GM23338 (cell line): Measurements from ENCODE around the gene ADSL. TPM values are rescaled to one million over a fixed set of nuclear protein-coding genes. Genes with fewer than 3 reads are reported as not detected.

ENCODE experiments used
- ATAC-seq: fragments of 200-7000 bp; cut with Tn5 transposase; 3 replicates; pipeline ENCODE4 v1.9.1; 2020
- DNase-seq: peaks from one replicate; pipeline ENCODE4 v3.0.0-alpha.2; 2015; ENCODE audit warnings: low spot score
- H2AFZ ChIP-seq: fragments of 200-600 bp; sonication (generic); 2 replicates; pipeline ENCODE4 v1.8.0; 2016; ENCODE audit warnings: antibody characterized with exemption, mild to moderate bottlenecking, moderate library complexity
- H3F3A ChIP-seq: fragments of 200-600 bp; sonication (generic); replicated peaks from 2 replicates; pipeline ENCODE4 v1.8.0; 2017; ENCODE audit warnings: antibody characterized with exemption, mixed run types, low read depth
- H3K27ac ChIP-seq: fragments of 200-600 bp; sonication (generic); 2 replicates; pipeline ENCODE4 v1.6.1; 2016; ENCODE audit warnings: low read depth
- H3K27me3 ChIP-seq: fragments of 200-600 bp; sonication (generic); 2 replicates; pipeline ENCODE4 v1.8.0; 2016; ENCODE audit warnings: mild to moderate bottlenecking, mixed run types, moderate library complexity; ENCODE audit not compliant: insufficient read depth
- H3K36me3 ChIP-seq: fragments of 200-600 bp; sonication (generic); 2 replicates; pipeline ENCODE4 v1.8.0; 2016; ENCODE audit warnings: mild to moderate bottlenecking; ENCODE audit not compliant: insufficient read depth
- H3K4me1 ChIP-seq: fragments of 200-600 bp; sonication (generic); 2 replicates; pipeline ENCODE4 v1.8.0; 2016; ENCODE audit warnings: mild to moderate bottlenecking, moderate library complexity; ENCODE audit not compliant: insufficient read depth
- H3K4me2 ChIP-seq: fragments of 200-600 bp; sonication (generic); 2 replicates; pipeline ENCODE4 v1.7.1; 2017; ENCODE audit warnings: mixed run types
- H3K4me3 ChIP-seq: fragments of 200-600 bp; sonication (generic); 2 replicates; pipeline ENCODE4 v1.6.1; 2016; ENCODE audit warnings: mixed run types
- H3K79me2 ChIP-seq: fragments of 200-600 bp; sonication (generic); replicated peaks from 2 replicates; pipeline ENCODE4 v1.8.0; 2017; ENCODE audit warnings: mild to moderate bottlenecking; ENCODE audit not compliant: insufficient read depth
- H3K9me2 ChIP-seq: fragments of 200-600 bp; sonication (generic); 2 replicates; pipeline ENCODE4 v1.8.0; 2017; ENCODE audit not compliant: insufficient read depth
- H4K20me1 ChIP-seq: fragments of 200-600 bp; sonication (generic); replicated peaks from 2 replicates; pipeline ENCODE4 v1.8.0; 2017; ENCODE audit warnings: mild to moderate bottlenecking; ENCODE audit not compliant: insufficient read depth
- H3K27ac Mint-ChIP-seq: 2 replicates; pipeline ENCODE4 v1.8.0; 2020; ENCODE audit warnings: inconsistent platforms, mild to moderate bottlenecking, moderate library complexity, mixed read lengths
- H3K27me3 Mint-ChIP-seq: 3 replicates; pipeline ENCODE4 v1.8.0; 2022; ENCODE audit warnings: low read depth, mild to moderate bottlenecking, moderate library complexity, mixed read lengths, inconsistent platforms; ENCODE audit not compliant: insufficient read depth, poor library complexity
- H3K36me3 Mint-ChIP-seq: 3 replicates; pipeline ENCODE4 v1.8.0; 2021; ENCODE audit warnings: low read depth, mild to moderate bottlenecking, inconsistent platforms, moderate library complexity, mixed read lengths
- H3K4me1 Mint-ChIP-seq: 3 replicates; pipeline ENCODE4 v1.8.0; 2020; ENCODE audit warnings: mild to moderate bottlenecking, inconsistent platforms, mixed read lengths
- H3K4me3 Mint-ChIP-seq: 3 replicates; pipeline ENCODE4 v1.8.0; 2021; ENCODE audit warnings: moderate library complexity, mild to moderate bottlenecking, inconsistent platforms, mixed read lengths
- H3K9me3 Mint-ChIP-seq: 3 replicates; pipeline ENCODE4 v1.8.0; 2020; ENCODE audit warnings: moderate library complexity, mild to moderate bottlenecking, inconsistent platforms, mixed read lengths
- CREB1 ChIP-seq: fragments of 250-450 bp; sonication (Bioruptor Pico); IDR thresholded peaks from 2 replicates; pipeline ENCODE4 v1.5.0; 2020; ENCODE audit warnings: low read depth, mild to moderate bottlenecking, moderate library complexity
- CTCF ChIP-seq, 2 experiments: fragments of 200-600 bp in 1 of 2; sonication (generic) in 1 of 2; conservative IDR thresholded peaks; 2 replicates each; pipeline versions ENCODE4 v1.5.1 to v1.6.1; 2016 to 2017; ENCODE audit warnings: antibody characterized with exemption in 2 of 2, low read depth in 2 of 2, mild to moderate bottlenecking in 2 of 2, moderate library complexity in 1 of 2
- EZH2 ChIP-seq: fragments of 200-600 bp; sonication (generic); IDR thresholded peaks from one replicate; pipeline ENCODE4 v1.8.0; 2017; ENCODE audit warnings: antibody characterized with exemption, mild to moderate bottlenecking, low read depth; ENCODE audit not compliant: unreplicated experiment
- EZH2phosphoT487 ChIP-seq: fragments of 200-600 bp; sonication (generic); IDR thresholded peaks from one replicate; pipeline ENCODE4 v1.8.1; 2018; ENCODE audit warnings: antibody characterized with exemption; ENCODE audit not compliant: unreplicated experiment
- JUNB ChIP-seq: IDR thresholded peaks from one replicate; pipeline ENCODE4 v1.6.1; 2016; ENCODE audit warnings: antibody characterized with exemption; ENCODE audit not compliant: unreplicated experiment
- NANOG ChIP-seq: IDR thresholded peaks from 2 replicates; pipeline ENCODE4 v1.6.1; 2016; ENCODE audit warnings: antibody characterized with exemption, borderline replicate concordance
- POLR2AphosphoS5 ChIP-seq: IDR thresholded peaks from 2 replicates; pipeline ENCODE4 v1.6.1; 2016; ENCODE audit warnings: antibody characterized with exemption, low read depth
- STAT1 ChIP-seq: IDR thresholded peaks from one replicate; pipeline ENCODE4 v1.6.1; 2016; ENCODE audit warnings: antibody characterized with exemption; ENCODE audit not compliant: unreplicated experiment
- ZNF114 ChIP-seq: fragments of 250-450 bp; sonication (Bioruptor Pico); IDR thresholded peaks from 2 replicates; pipeline ENCODE4 v1.5.0; 2020; ENCODE audit warnings: mild to moderate bottlenecking, moderate library complexity
- ZNF331 ChIP-seq: fragments of 250-450 bp; sonication (Bioruptor Pico); IDR thresholded peaks from 2 replicates; pipeline ENCODE4 v1.5.0; 2020; ENCODE audit warnings: low read depth, mild to moderate bottlenecking, moderate library complexity
- polyA plus RNA-seq: library from polyadenylated mRNA; unstranded; fragments of >200 nt; fragmentation: Nextera tagmentation; extraction: Ambion mirVana; gene quantifications from 2 replicates; pipeline ENCODE4 v1.2.1, GENCODE V29; 2016
- total RNA-seq: library from RNA; depleted of rRNA; stranded (reverse); fragments of >200 nt; shearing (Covaris generic); gene quantifications from 2 replicates; pipeline ENCODE4 v1.2.3, GENCODE V29; 2014

The ADSL gene
- total and polyA plus RNA-seq, 2 experiments from 2014 or later, result 120 to 232 TPM

GRCh38 chr22:40348025-40348658 is 1.8 kb downstream of the ADSL start:
- Histone ChIP-seq H3K27ac (no peak overlapping the region), H3K4me1 (peaks cover 6% of the 10 kb centered on the region; the same call in 1 of the 2 replicates), H3K9me2 (no peaks in the 10 kb centered on the region), H3F3A (peaks cover 16% of the 10 kb centered on the region), H3K4me2 (peak overlapping the region; percentile 87), H4K20me1 (peaks cover 37% of the 10 kb centered on the region), H3K79me2 (peaks cover 63% of the 10 kb centered on the region), H3K27me3 (no peaks in the 10 kb centered on the region), H3K36me3 (peaks cover 44% of the 10 kb centered on the region), H2AFZ (no peak overlapping the region), H3K4me3 (peak overlapping the region; percentile 68)
- H3K4me1 Mint-ChIP-seq, result peaks cover 8% of the 10 kb centered on the region; the same call in 2 of the 3 replicates
- H3K9me3 Mint-ChIP-seq, result no peaks in the 10 kb centered on the region
- peaks cover 12% of the 10 kb centered on the region for H3K27me3 Mint-ChIP-seq
- H3K27ac Mint-ChIP-seq, result peak overlapping the region; percentile 93; the same call in 1 of the 2 replicates
- H3K4me3 Mint-ChIP-seq, result peak overlapping the region; percentile 97
- peak; percentile 65 for DNase-seq
- H3K36me3 Mint-ChIP-seq, result peaks cover 54% of the 10 kb centered on the region
- peak; percentile 12 for ATAC-seq
- TF ChIP-seq NANOG (no peak), CTCF (conservative IDR thresholded peaks at IDR 0.05; ENCODE audit: low read depth in 2 of 2) (peak; percentile 74 to 81)

- Mint-ChIP-seq H3K36me3 (peaks cover 89% of the 10 kb centered on the region), H3K27ac (no peak overlapping the region), H3K4me3 (no peak overlapping the region), H3K9me3 (no peaks in the 10 kb centered on the region), H3K27me3 (peaks cover 5% of the 10 kb centered on the region), H3K4me1 (peaks cover 3% of the 10 kb centered on the region; the same call in 2 of the 3 replicates)
- H4K20me1 ChIP-seq, result peaks cover 58% of the 10 kb centered on the region
- H3K79me2 ChIP-seq, result peaks cover 72% of the 10 kb centered on the region
- peaks cover 80% of the 10 kb centered on the region for H3K36me3 ChIP-seq
- H3K9me2 ChIP-seq, result no peaks in the 10 kb centered on the region
- no peak overlapping the region for H2AFZ ChIP-seq
- H3K4me3 ChIP-seq, result no peak overlapping the region
- ATAC-seq, result no peak
- H3K4me2 ChIP-seq, result no peak overlapping the region
- no peak overlapping the region for H3K27ac ChIP-seq
- H3K4me1 ChIP-seq, result peaks cover 2% of the 10 kb centered on the region; the same call in 1 of the 2 replicates
- H3K27me3 ChIP-seq, result no peaks in the 10 kb centered on the region
- peaks cover 20% of the 10 kb centered on the region; the same call in 1 of the 2 replicates for H3F3A ChIP-seq
- no peak for DNase-seq
- TF ChIP-seq EZH2 (no peak), JUNB (no peak), POLR2AphosphoS5 (no peak), ZNF331 (CRISPR knock-in tag) (no peak)
Observed at GRCh38 chr22:40352763-40353162, 6.5 kb downstream of the ADSL start.

- H3K36me3 ChIP-seq, result peaks cover 95% of the 10 kb centered on the region
- no peak for DNase-seq
- Mint-ChIP-seq H3K27me3 (peaks cover 5% of the 10 kb centered on the region), H3K27ac (no peak overlapping the region), H3K36me3 (peaks cover 96% of the 10 kb centered on the region), H3K9me3 (no peaks in the 10 kb centered on the region), H3K4me3 (no peak overlapping the region), H3K4me1 (no peaks in the 10 kb centered on the region)
- no peak overlapping the region for H2AFZ ChIP-seq
- ATAC-seq, result no peak
- H3K4me2 ChIP-seq, result no peak overlapping the region
- H3K27ac ChIP-seq, result no peak overlapping the region
- H3K79me2 ChIP-seq, result no peaks in the 10 kb centered on the region
- H3K4me3 ChIP-seq, result no peak overlapping the region
- peaks cover 34% of the 10 kb centered on the region; the same call in 1 of the 2 replicates for H3F3A ChIP-seq
- no peaks in the 10 kb centered on the region for H3K27me3 ChIP-seq
- H3K9me2 ChIP-seq, result no peaks in the 10 kb centered on the region
- H4K20me1 ChIP-seq, result peaks cover 52% of the 10 kb centered on the region
- no peaks in the 10 kb centered on the region for H3K4me1 ChIP-seq
- TF ChIP-seq ZNF114 (no peak), EZH2phosphoT487 (no peak), CREB1 (CRISPR knock-in tag) (no peak), CTCF (conservative IDR thresholded peaks at IDR 0.05; ENCODE audit: low read depth in 2 of 2) (no peak), STAT1 (no peak)
Observed at GRCh38 chr22:40361100-40361499, 14.8 kb downstream of the ADSL start.
